Tibial nerve (tissue), 4 donors: ENCODE measurements around the gene DGCR6L.

Source experiments
- EP300 ChIP-seq, 2 donors: sonication (generic); formaldehyde crosslinking; IDR thresholded peaks; one replicate each; pipeline ENCODE4 v1.6.1; 2017; ENCODE audit warnings: antibody characterized with exemption in 2 of 2, mild to moderate bottlenecking in 1 of 2
- POLR2A ChIP-seq, 2 donors: fragments of 450-650 bp; IDR thresholded peaks; one replicate each; pipeline ENCODE4 v1.6.1; 2017; ENCODE audit warnings: antibody characterized with exemption in 2 of 2, mild to moderate bottlenecking in 2 of 2, moderate library complexity in 2 of 2
- TF ChIP-seq, protein P1 (sequence below), 5 experiments: fragments of 200-600 bp in 3 of 5; fragments of 450-650 bp in 2 of 5; sonication (generic) in 3 of 5; IDR thresholded peaks; one replicate each; pipeline ENCODE4 v1.5.1; 2016 to 2019; ENCODE audit warnings: antibody characterized with exemption in 5 of 5, mild to moderate bottlenecking in 3 of 5, moderate library complexity in 2 of 5

DNA sequence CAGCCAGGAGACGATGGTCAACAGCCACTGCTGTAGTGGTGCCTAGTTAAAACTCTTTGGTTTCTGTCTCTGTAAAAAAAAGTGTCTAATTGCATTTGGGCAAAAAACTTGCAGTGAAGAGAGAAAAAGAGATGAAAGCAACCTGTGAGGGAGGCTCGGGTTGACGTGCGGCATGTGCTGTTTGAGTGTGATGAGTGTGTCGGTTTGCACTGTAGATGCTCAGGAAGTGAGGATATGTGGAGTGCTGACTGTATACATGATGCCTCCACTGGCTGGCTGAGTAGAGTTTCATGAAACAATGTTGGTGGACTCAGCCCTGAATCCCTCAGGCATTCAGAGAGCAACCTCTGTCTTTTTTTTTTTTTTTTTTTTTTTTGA, 4.3 kb upstream of the DGCR6L start:
- TF ChIP-seq POLR2A (IDR thresholded peaks at IDR 0.05) = no peak
- TF ChIP-seq, protein P1, sequence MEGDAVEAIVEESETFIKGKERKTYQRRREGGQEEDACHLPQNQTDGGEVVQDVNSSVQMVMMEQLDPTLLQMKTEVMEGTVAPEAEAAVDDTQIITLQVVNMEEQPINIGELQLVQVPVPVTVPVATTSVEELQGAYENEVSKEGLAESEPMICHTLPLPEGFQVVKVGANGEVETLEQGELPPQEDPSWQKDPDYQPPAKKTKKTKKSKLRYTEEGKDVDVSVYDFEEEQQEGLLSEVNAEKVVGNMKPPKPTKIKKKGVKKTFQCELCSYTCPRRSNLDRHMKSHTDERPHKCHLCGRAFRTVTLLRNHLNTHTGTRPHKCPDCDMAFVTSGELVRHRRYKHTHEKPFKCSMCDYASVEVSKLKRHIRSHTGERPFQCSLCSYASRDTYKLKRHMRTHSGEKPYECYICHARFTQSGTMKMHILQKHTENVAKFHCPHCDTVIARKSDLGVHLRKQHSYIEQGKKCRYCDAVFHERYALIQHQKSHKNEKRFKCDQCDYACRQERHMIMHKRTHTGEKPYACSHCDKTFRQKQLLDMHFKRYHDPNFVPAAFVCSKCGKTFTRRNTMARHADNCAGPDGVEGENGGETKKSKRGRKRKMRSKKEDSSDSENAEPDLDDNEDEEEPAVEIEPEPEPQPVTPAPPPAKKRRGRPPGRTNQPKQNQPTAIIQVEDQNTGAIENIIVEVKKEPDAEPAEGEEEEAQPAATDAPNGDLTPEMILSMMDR (IDR thresholded peaks at IDR 0.05) = no peak
- no peak for TF ChIP-seq EP300 (IDR thresholded peaks at IDR 0.05)
